Mesothelial cell of epicardium (in vitro differentiated cells): ENCODE measurements around the gene ANKRD39. TPM values are rescaled to one million over a fixed set of nuclear protein-coding genes. Genes with fewer than 3 reads are reported as not detected.
A peak's percentile ranks its signal among the peaks of the same experiment; 100 is the strongest.

Source experiments
- DNase-seq, 2 experiments: peaks; one replicate each; pipeline ENCODE4 v3.0.0; 2021; ENCODE audit warnings: low spot score in 2 of 2; ENCODE audit not compliant: unreplicated experiment in 2 of 2
- H3K27ac Mint-ChIP-seq: 2 replicates; pipeline ENCODE4 v1.8.0; 2021; ENCODE audit warnings: mixed read lengths
- H3K27me3 Mint-ChIP-seq: 2 replicates; pipeline ENCODE4 v1.8.0; 2021; ENCODE audit warnings: low read depth, mixed read lengths
- H3K36me3 Mint-ChIP-seq: 2 replicates; pipeline ENCODE4 v1.8.0; 2021; ENCODE audit warnings: mixed read lengths
- H3K4me1 Mint-ChIP-seq: 2 replicates; pipeline ENCODE4 v1.8.0; 2021; ENCODE audit warnings: mixed read lengths
- H3K4me3 Mint-ChIP-seq: 2 replicates; pipeline ENCODE4 v1.8.0; 2021; ENCODE audit warnings: mild to moderate bottlenecking, moderate library complexity, mixed read lengths
- H3K9me3 Mint-ChIP-seq: 2 replicates; pipeline ENCODE4 v1.8.0; 2021; ENCODE audit warnings: mixed read lengths
- CTCF ChIP-seq: fragments of 200-600 bp; sonication (generic); IDR thresholded peaks from one replicate; pipeline ENCODE4 v1.5.0; 2021; ENCODE audit warnings: antibody characterized with exemption; ENCODE audit not compliant: unreplicated experiment
- total RNA-seq: library from RNA; stranded (reverse); gene quantifications from 3 replicates; pipeline ENCODE4 v1.2.1, GENCODE V29; 2021

Gene ANKRD39
- total RNA-seq, 1 donor from 2014 or later, result 17.4 TPM

- peaks cover 56% of the 10 kb centered on the region for H3K4me1 Mint-ChIP-seq
- H3K4me3 Mint-ChIP-seq, result peak overlapping the region; percentile 25
- H3K27ac Mint-ChIP-seq, result peak overlapping the region; percentile 81
- H3K9me3 Mint-ChIP-seq, result no peaks in the 10 kb centered on the region
- DNase-seq, result no peak
- no peaks in the 10 kb centered on the region for H3K27me3 Mint-ChIP-seq
- TF ChIP-seq CTCF, result no peak
- H3K36me3 Mint-ChIP-seq, result no peaks in the 10 kb centered on the region
Measured at GRCh38 chr2:96880891-96881273, 23.1 kb upstream of the ANKRD39 start.

- Mint-ChIP-seq H3K27me3 (no peaks in the 10 kb centered on the region), H3K4me1 (peaks cover 60% of the 10 kb centered on the region), H3K4me3 (no peak overlapping the region), H3K27ac (peak overlapping the region; percentile 74), H3K36me3 (no peaks in the 10 kb centered on the region), H3K9me3 (no peaks in the 10 kb centered on the region)
- DNase-seq, result no peak
- no peak for TF ChIP-seq CTCF
Measured at GRCh38 chr2:96879545-96880040, 21.8 kb upstream of the ANKRD39 start.

GRCh38 chr2:96878796-96879544 lies 21.2 kb upstream of the ANKRD39 start:
- Mint-ChIP-seq H3K4me3 (no peak overlapping the region), H3K9me3 (no peaks in the 10 kb centered on the region), H3K36me3 (no peaks in the 10 kb centered on the region), H3K27me3 (no peaks in the 10 kb centered on the region), H3K27ac (no peak overlapping the region), H3K4me1 (peaks cover 62% of the 10 kb centered on the region)
- DNase-seq, result no peak
- TF ChIP-seq CTCF, result no peak

GRCh38 chr2:96878171-96878570 lies 20.4 kb upstream of the ANKRD39 start:
- no peak for TF ChIP-seq CTCF
- H3K9me3 Mint-ChIP-seq, result no peaks in the 10 kb centered on the region
- no peaks in the 10 kb centered on the region for H3K27me3 Mint-ChIP-seq

GRCh38 chr2:96877631-96878092 lies 19.8 kb upstream of the ANKRD39 start:
- no peak for DNase-seq
- Mint-ChIP-seq H3K27ac (no peak overlapping the region), H3K4me1 (peaks cover 72% of the 10 kb centered on the region)

More at GRCh38 chr2:96878171-96878570, 20.4 kb upstream of the ANKRD39 start:
- Mint-ChIP-seq H3K4me3 (no peak overlapping the region), H3K36me3 (no peaks in the 10 kb centered on the region), H3K27ac (no peak overlapping the region), H3K4me1 (peaks cover 70% of the 10 kb centered on the region)
- DNase-seq, result no peak

More at GRCh38 chr2:96877631-96878092, 19.8 kb upstream of the ANKRD39 start:
- H3K9me3 Mint-ChIP-seq, result no peaks in the 10 kb centered on the region
- H3K4me3 Mint-ChIP-seq, result no peak overlapping the region
- TF ChIP-seq CTCF, result no peak
- H3K36me3 Mint-ChIP-seq, result no peaks in the 10 kb centered on the region
- no peaks in the 10 kb centered on the region for H3K27me3 Mint-ChIP-seq
